Measurements from ENCODE around the gene MIOX. TPM values are rescaled to one million over a fixed set of nuclear protein-coding genes. Genes with fewer than 3 reads are reported as not detected.

The MIOX gene
- total and polyA plus RNA-seq, 2 of the 13 experiments (the other 11 are each of a cell fraction or from before 2014, with no cell fraction given), result 1.5 to 2.9 TPM

GRCh38 chr22:50488006-50488677 is 1.5 kb downstream of the MIOX start (continued):
- TF ChIP-seq ZBTB40 (IDR thresholded peaks at IDR 0.05) (no peak), ZBTB40 (CRISPR knock-in tag; IDR thresholded peaks at IDR 0.05) (no peak), U2AF1 (optimal IDR thresholded peaks at IDR 0.05; ENCODE audit: low read depth, low read length) (no peak), ZNF142 (CRISPR knock-in tag; IDR thresholded peaks at IDR 0.05) (no peak), ZBED4 (CRISPR knock-in tag; IDR thresholded peaks at IDR 0.05; ENCODE audit: borderline replicate concordance) (no peak), IRF2 (CRISPR knock-in tag; IDR thresholded peaks at IDR 0.05) (no peak), ASH2L (IDR thresholded peaks at IDR 0.05; ENCODE audit: insufficient read length, low read depth, low read length) (no peak)
